H1 (cell line): ENCODE data around the gene RXRA. TPM values are rescaled to one million over a fixed set of nuclear protein-coding genes. Genes with fewer than 3 reads are reported as not detected.

Source experiments
- CTCF ChIA-PET: fragments of 300-600 bp; sonication (Branson Sonifier 250); formaldehyde crosslinking; loops from one replicate; lab custom pipeline; 2021; ENCODE audit not compliant: partially characterized antibody; lab: Charles Lee
- POLR2A ChIA-PET: fragments of 300-600 bp; sonication (Branson Sonifier 250); formaldehyde crosslinking; loops from one replicate; lab custom pipeline; 2021; ENCODE audit warnings: inconsistent platforms; ENCODE audit not compliant: partially characterized antibody; lab: Charles Lee
- DNase-seq, 2 experiments: peaks; one replicate each; pipeline versions ENCODE4 v3.0.0 to v3.0.0-alpha.2; 2010 to 2022; ENCODE audit warnings: low spot score in 2 of 2, low read depth in 1 of 2, mixed read lengths in 1 of 2
- FAIRE-seq: peaks from 2 replicates; lab custom pipeline; 2011; peaks lifted over from hg19 to GRCh38; lab: Jason Lieb, UNC
- H2AFZ ChIP-seq: 2 replicates; pipeline ENCODE4 v1.8.1; 2012; ENCODE audit warnings: low read length, inconsistent platforms
- H2AK5ac ChIP-seq: 2 replicates; pipeline ENCODE4 v1.6.1; 2013; ENCODE audit warnings: low read depth, low read length
- H2BK120ac ChIP-seq: replicated peaks from 2 replicates; pipeline ENCODE3; 2013; ENCODE audit warnings: low read depth, low read length, inconsistent platforms
- H2BK12ac ChIP-seq: 2 replicates; pipeline ENCODE4 v1.6.1; 2013; ENCODE audit warnings: low read depth, low read length
- H2BK15ac ChIP-seq: 2 replicates; pipeline ENCODE4 v1.6.1; 2013; ENCODE audit warnings: low read length
- H2BK20ac ChIP-seq: 2 replicates; pipeline ENCODE4 v1.6.1; 2013; ENCODE audit warnings: low read length
- H2BK5ac ChIP-seq: 2 replicates; pipeline ENCODE4 v1.6.1; 2013; ENCODE audit warnings: low read depth, low read length
- H3K14ac ChIP-seq: 2 replicates; pipeline ENCODE4 v1.6.1; 2013; ENCODE audit warnings: inconsistent platforms; ENCODE audit not compliant: insufficient read length
- H3K18ac ChIP-seq: 2 replicates; pipeline ENCODE4 v1.6.1; 2013; ENCODE audit warnings: low read length; ENCODE audit errors: extremely low read depth
- H3K23ac ChIP-seq: 2 replicates; pipeline ENCODE4 v1.6.1; 2013; ENCODE audit warnings: inconsistent platforms; ENCODE audit not compliant: insufficient read length
- H3K23me2 ChIP-seq: 2 replicates; pipeline ENCODE4 v1.6.1; 2013; ENCODE audit warnings: low read depth, low read length
- H3K27ac ChIP-seq: 2 replicates; pipeline ENCODE4 v1.6.1; 2011; ENCODE audit warnings: low read depth, low read length, inconsistent platforms
- H3K27me3 ChIP-seq, 4 experiments: replicated peaks in 1 of 4; 1 replicate in 1 of 4; 2 replicates in 3 of 4; pipeline versions ENCODE4 v1.6.1 to v1.8.1; 2011 to 2013; ENCODE audit warnings: low read length in 3 of 4, mild to moderate bottlenecking in 3 of 4, inconsistent platforms in 2 of 4, mixed read lengths in 2 of 4, moderate library complexity in 1 of 4; ENCODE audit not compliant: control insufficient read depth in 3 of 4, insufficient read depth in 3 of 4; ENCODE audit errors: extremely low read depth in 1 of 4
- H3K36me3 ChIP-seq, 4 experiments: 2 replicates each; pipeline versions ENCODE4 v1.6.1 to v1.8.1; 2011 to 2013; ENCODE audit warnings: mild to moderate bottlenecking in 4 of 4, low read length in 3 of 4, moderate library complexity in 2 of 4, control low read depth in 1 of 4, inconsistent platforms in 1 of 4; ENCODE audit not compliant: insufficient read depth in 4 of 4, control insufficient read depth in 2 of 4
- H3K4ac ChIP-seq: replicated peaks from 2 replicates; pipeline ENCODE3; 2013; ENCODE audit warnings: low read length, low read depth, mixed read lengths, inconsistent platforms; ENCODE audit not compliant: insufficient read length
- H3K4me1 ChIP-seq, 4 experiments: replicated peaks in 1 of 4; 1 replicate in 1 of 4; 2 replicates in 3 of 4; pipeline versions ENCODE4 v1.6.1 to v1.8.1; 2011 to 2013; ENCODE audit warnings: low read length in 3 of 4, inconsistent platforms in 2 of 4, mixed read lengths in 1 of 4; ENCODE audit not compliant: insufficient read depth in 4 of 4, control insufficient read depth in 3 of 4
- H3K4me2 ChIP-seq, 2 experiments: 2 replicates each; pipeline versions ENCODE4 v1.6.1 to v1.8.1; 2011 to 2013; ENCODE audit warnings: low read depth in 2 of 2, low read length in 2 of 2, control low read depth in 1 of 2, inconsistent platforms in 1 of 2, mild to moderate bottlenecking in 1 of 2; ENCODE audit not compliant: insufficient read depth in 1 of 2
- H3K4me3 ChIP-seq, 4 experiments: fragments of 200-600, 300-600 bp in 1 of 4; sonication (generic), shearing (Covaris generic), sonication (Bioruptor Twin) in 1 of 4; 2 replicates each; pipeline versions ENCODE4 v1.5.1 to v1.8.1; 2011 to 2016; ENCODE audit warnings: low read length in 4 of 4, low read depth in 3 of 4, control low read depth in 2 of 4, inconsistent platforms in 2 of 4, mild to moderate bottlenecking in 2 of 4, mixed read lengths in 1 of 4, moderate library complexity in 1 of 4; ENCODE audit not compliant: insufficient read depth in 2 of 4; ENCODE audit errors: extremely low read depth in 1 of 4
- H3K56ac ChIP-seq: replicated peaks from 2 replicates; pipeline ENCODE3; 2013; ENCODE audit warnings: low read depth, mild to moderate bottlenecking, mixed read lengths, low read length, inconsistent platforms; ENCODE audit not compliant: insufficient read length
- H3K79me1 ChIP-seq: 2 replicates; pipeline ENCODE4 v1.6.1; 2013; ENCODE audit warnings: low read depth, low read length, control low read depth
- H3K79me2 ChIP-seq, 2 experiments: 2 replicates each; pipeline versions ENCODE4 v1.6.1 to v1.8.1; 2012 to 2013; ENCODE audit warnings: low read length in 2 of 2, mild to moderate bottlenecking in 2 of 2, inconsistent platforms in 1 of 2; ENCODE audit not compliant: insufficient read depth in 2 of 2, control insufficient read depth in 1 of 2
- H3K9ac ChIP-seq, 4 experiments: replicated peaks in 1 of 4; 1 replicate in 1 of 4; 2 replicates in 3 of 4; pipeline versions ENCODE4 v1.6.1 to v1.8.1; 2011 to 2013; ENCODE audit warnings: low read depth in 3 of 4, low read length in 3 of 4, control low read depth in 2 of 4, mild to moderate bottlenecking in 2 of 4, moderate library complexity in 2 of 4, inconsistent platforms in 1 of 4; ENCODE audit errors: extremely low read depth in 1 of 4
- H3K9me3 ChIP-seq, 2 experiments: 2 replicates each; pipeline versions ENCODE4 v1.6.1 to v1.8.1; 2012 to 2013; ENCODE audit warnings: mild to moderate bottlenecking in 2 of 2, moderate library complexity in 2 of 2, control low read depth in 1 of 2, inconsistent platforms in 1 of 2, low read depth in 1 of 2, low read length in 1 of 2, mixed read lengths in 1 of 2; ENCODE audit not compliant: insufficient read depth in 2 of 2
- H4K20me1 ChIP-seq, 2 experiments: replicated peaks in 1 of 2; 2 replicates each; pipeline versions ENCODE3 to v1.8.1; 2011 to 2013; ENCODE audit warnings: inconsistent platforms in 2 of 2, low read length in 2 of 2, mild to moderate bottlenecking in 1 of 2; ENCODE audit not compliant: insufficient read depth in 2 of 2, control insufficient read depth in 1 of 2
- H4K5ac ChIP-seq: 2 replicates; pipeline ENCODE4 v1.6.1; 2013; ENCODE audit warnings: low read length, low read depth, mixed read lengths, inconsistent platforms; ENCODE audit not compliant: insufficient read length
- H4K8ac ChIP-seq: 2 replicates; pipeline ENCODE4 v1.8.0; 2013; ENCODE audit warnings: mild to moderate bottlenecking, moderate library complexity, low read length, inconsistent platforms; ENCODE audit not compliant: insufficient read depth; ENCODE audit errors: extremely low read depth
- H4K91ac ChIP-seq: replicated peaks from 2 replicates; pipeline ENCODE3; 2013; ENCODE audit warnings: low read length, mixed read lengths, inconsistent platforms; ENCODE audit not compliant: insufficient read length
- BRCA1 ChIP-seq: IDR thresholded peaks from 2 replicates; pipeline ENCODE4 v1.6.1; 2012; ENCODE audit warnings: low read depth, low read length, improper control_type of control experiment
- CBX5 ChIP-seq: fragments of 300-800, 300-1000 bp; sonication (generic); IDR thresholded peaks from 2 replicates; pipeline ENCODE4 v1.7.1; 2016; ENCODE audit warnings: antibody characterized with exemption, low read length, low read depth
- FOSL1 ChIP-seq: IDR thresholded peaks from 2 replicates; pipeline ENCODE4 v1.6.1; 2011; ENCODE audit warnings: mild to moderate bottlenecking, low read depth, low read length, moderate library complexity; ENCODE audit not compliant: insufficient read depth
- HDAC6 ChIP-seq: IDR thresholded peaks from one replicate; pipeline ENCODE4 v1.7.1; 2012; ENCODE audit warnings: low read depth, mild to moderate bottlenecking, inconsistent platforms, low read length, moderate library complexity
- TAF7 ChIP-seq: optimal IDR thresholded peaks from 2 replicates; pipeline ENCODE3; 2011; ENCODE audit warnings: low read depth, mild to moderate bottlenecking, inconsistent platforms, low read length, moderate library complexity, borderline replicate concordance
- ZNF274 ChIP-seq: IDR thresholded peaks from 2 replicates; pipeline ENCODE4 v1.7.0; 2012; ENCODE audit warnings: low read length, borderline replicate concordance; ENCODE audit errors: extremely low read depth
- WGBS, 2 experiments: shearing (Covaris generic) in 1 of 2; methylation state at CpG; one replicate each; pipeline versions ENCODE4 v1.1.6 to v1.1.7; 2013 to 2015; ENCODE audit warnings: low lambda C conversion rate in 2 of 2, mixed read lengths in 2 of 2, inconsistent platforms in 1 of 2, low coverage in 1 of 2, missing lambda C conversion rate in 1 of 2; ENCODE audit not compliant: insufficient replicate concordance in 2 of 2, insufficient coverage in 1 of 2, insufficient read length in 1 of 2; ENCODE audit errors: extremely low coverage in 1 of 2, missing lambda C conversion rate in 1 of 2; 5-methylcytosine and 5-hydroxymethylcytosine counted together
- polyA plus RNA-seq, 7 experiments: library from polyadenylated mRNA; depleted of rRNA in 3 of 7; stranded (reverse) in 5 of 7; unstranded in 2 of 7; fragments of >200 nt in 5 of 7; fragments of 200-250 nt in 2 of 7; gene quantifications; 1 replicate in 5 of 7; 2 replicates in 1 of 7; 4 replicates in 1 of 7; pipeline versions ENCODE4 v1.2.1 to v1.2.3, GENCODE V29; 2011 to 2013; ENCODE audit warnings: missing spikeins in 2 of 7, mixed read lengths in 2 of 7
- total RNA-seq: library from RNA; stranded (reverse); fragmentation: NEBNext Ultra II Directional; extraction: Animal tissue kit (Norgen Biotek cat#: 25700); gene quantifications from 2 replicates; pipeline ENCODE4 v1.2.1, GENCODE V29; 2021

Gene RXRA
- total and polyA plus RNA-seq, 2 of the 8 experiments (the other 6 are each of a cell fraction or from before 2014, with no cell fraction given) = 9.8 to 29.4 TPM

DNA sequence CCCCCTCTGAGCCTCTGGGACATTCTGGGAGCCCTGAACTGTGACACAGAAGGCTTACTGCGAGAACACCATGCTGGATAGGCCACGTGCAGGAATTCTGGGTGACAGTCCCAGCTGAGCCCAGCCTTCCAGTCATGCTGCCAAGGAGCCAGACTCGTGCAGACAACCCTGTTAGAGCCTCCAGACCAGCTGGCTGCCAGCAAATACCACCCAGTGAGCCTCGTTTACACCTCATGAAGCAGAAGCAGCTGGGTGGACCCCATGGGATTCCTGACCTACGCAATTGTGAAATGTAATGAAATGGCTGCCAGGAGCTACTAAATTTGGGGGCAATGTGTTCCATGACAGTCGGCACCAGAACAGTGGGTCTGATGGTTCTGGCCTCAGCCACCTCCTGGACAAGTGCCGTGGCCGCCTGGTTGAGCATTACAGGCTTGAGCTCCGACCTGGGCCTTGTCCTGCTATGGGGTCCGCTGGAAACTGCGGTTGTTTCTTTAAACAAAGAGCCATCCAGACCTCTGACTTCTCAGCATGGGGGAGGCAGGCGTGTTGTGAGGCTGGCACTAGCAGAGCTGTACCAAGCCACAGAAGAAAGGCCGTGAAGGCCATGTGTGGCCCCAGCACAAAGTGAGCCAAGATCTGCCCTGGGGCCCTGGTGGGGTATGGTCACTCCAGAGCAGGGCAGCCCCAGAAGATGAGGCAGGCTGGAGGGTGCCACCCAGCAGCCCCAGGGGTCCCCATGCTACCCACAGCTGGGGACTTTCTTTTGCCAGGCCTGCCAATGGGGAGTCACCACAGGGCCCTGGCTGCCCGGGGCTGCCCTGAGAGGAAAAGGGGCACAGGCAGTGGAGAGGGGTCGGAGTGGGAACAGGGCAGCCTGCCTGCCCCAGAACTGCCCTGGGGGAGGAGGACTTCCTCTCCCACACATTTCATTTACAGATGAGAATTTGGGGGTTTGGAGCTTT is 19.3 kb upstream of the RXRA start:
- Histone ChIP-seq H4K20me1 (peaks cover 0 to 9% of the 10 kb centered on the region in 2 experiments), H3K4me1 (no peaks in the 10 kb centered on the region), H2AFZ (no peak overlapping the region), H4K91ac (no peak overlapping the region), H3K18ac (no peak overlapping the region), H2BK12ac (no peak overlapping the region), H4K5ac (no peak overlapping the region), H3K23me2 (peaks cover 8% of the 10 kb centered on the region; the same call in 1 of the 2 replicates), H2BK5ac (no peak overlapping the region), H3K27me3 (no peaks in the 10 kb centered on the region), H3K9me3 (peaks cover 2 to 3% of the 10 kb centered on the region in 2 experiments; a peak in 1 of 4 replicates), H3K79me2 (no peaks in the 10 kb centered on the region; a peak in 1 of 4 replicates), H2AK5ac (no peak overlapping the region), H3K79me1 (no peaks in the 10 kb centered on the region), H4K8ac (no peak overlapping the region), H3K27ac (no peak overlapping the region), H3K36me3 (no peaks in the 10 kb centered on the region), H3K23ac (no peak overlapping the region), H3K4me2 (no peak overlapping the region), H3K4ac (no peak overlapping the region), H3K9ac (no peak overlapping the region), H2BK20ac (no peak overlapping the region), H3K56ac (no peak overlapping the region), H2BK15ac (no peak overlapping the region), H2BK120ac (no peak overlapping the region), H3K4me3 (no peak overlapping the region), H3K14ac (no peak overlapping the region)
- WGBS, 2 experiments = 87% methylated on average over 13 of the region's 15 CpGs; no CpG with 5 or more reads in 1 of the 2 experiments
- ChIA-PET POLR2A (no interaction called here), CTCF (interaction anchor here (0.8 to 0.9 kb wide), 2 partner anchors 8 to 44 kb away, joined by 3 read pairs; no protein-coding TSS in a partner anchor)
- no peak for TF ChIP-seq BRCA1
- TF ChIP-seq FOSL1 = no peak
- TF ChIP-seq HDAC6 = no peak
- TF ChIP-seq TAF7 = no peak
- no peak for TF ChIP-seq ZNF274
- no peak for TF ChIP-seq CBX5
- DNase-seq (no peak), FAIRE-seq (no peak)
